Measurements from ENCODE around the gene CKLF.

DNA sequence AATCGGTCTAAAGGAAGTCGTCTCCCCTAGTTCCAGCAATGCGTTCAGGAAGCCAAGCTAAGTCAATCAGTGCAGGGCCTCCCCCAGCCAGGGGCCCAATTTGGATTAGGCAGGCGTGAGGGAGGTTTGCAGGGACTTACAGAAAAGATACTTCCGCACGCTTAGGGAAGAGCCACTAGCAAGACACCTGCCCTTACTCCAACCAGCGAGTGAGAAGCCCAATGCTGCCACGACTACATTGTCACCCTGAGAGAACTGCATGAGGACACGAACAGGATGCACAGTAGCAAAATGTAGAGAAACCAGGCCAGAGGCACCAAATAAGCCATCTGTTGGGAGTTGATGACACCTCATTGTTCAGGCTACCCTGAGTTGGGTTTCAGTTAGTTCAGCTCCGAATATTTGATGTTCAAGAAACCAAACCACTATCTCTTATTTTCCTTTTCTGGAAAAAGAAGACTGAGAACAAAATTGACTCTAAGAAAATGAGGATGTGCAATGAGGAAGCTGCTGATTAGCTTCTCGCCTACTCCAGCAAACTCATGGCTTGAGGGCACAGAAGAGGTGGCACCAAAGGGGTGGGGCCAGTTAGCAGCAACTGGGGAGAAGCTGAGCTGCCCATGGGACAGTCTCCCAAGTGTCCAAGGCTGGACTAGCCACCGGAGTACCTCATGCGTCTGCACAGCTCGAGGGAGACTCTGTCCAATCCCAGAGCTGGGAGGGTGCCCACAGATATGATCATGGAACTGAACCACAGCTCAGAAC is 31.8 kb upstream of the CKLF start:
- TF ChIP-seq, protein P1, sequence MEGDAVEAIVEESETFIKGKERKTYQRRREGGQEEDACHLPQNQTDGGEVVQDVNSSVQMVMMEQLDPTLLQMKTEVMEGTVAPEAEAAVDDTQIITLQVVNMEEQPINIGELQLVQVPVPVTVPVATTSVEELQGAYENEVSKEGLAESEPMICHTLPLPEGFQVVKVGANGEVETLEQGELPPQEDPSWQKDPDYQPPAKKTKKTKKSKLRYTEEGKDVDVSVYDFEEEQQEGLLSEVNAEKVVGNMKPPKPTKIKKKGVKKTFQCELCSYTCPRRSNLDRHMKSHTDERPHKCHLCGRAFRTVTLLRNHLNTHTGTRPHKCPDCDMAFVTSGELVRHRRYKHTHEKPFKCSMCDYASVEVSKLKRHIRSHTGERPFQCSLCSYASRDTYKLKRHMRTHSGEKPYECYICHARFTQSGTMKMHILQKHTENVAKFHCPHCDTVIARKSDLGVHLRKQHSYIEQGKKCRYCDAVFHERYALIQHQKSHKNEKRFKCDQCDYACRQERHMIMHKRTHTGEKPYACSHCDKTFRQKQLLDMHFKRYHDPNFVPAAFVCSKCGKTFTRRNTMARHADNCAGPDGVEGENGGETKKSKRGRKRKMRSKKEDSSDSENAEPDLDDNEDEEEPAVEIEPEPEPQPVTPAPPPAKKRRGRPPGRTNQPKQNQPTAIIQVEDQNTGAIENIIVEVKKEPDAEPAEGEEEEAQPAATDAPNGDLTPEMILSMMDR (IDR thresholded peaks at IDR 0.05) = no peak
- TF ChIP-seq POLR2A (IDR thresholded peaks at IDR 0.05) = no peak

Measured in adrenal gland (tissue), 5 donors.